ENCODE measurements around the gene KASH5.
"Not testable (repeated sequence)": the region's sequence is repeated elsewhere in the genome, so short reads cannot be mapped to it uniquely, and the experiment has no call there.

The KASH5 gene

DNA sequence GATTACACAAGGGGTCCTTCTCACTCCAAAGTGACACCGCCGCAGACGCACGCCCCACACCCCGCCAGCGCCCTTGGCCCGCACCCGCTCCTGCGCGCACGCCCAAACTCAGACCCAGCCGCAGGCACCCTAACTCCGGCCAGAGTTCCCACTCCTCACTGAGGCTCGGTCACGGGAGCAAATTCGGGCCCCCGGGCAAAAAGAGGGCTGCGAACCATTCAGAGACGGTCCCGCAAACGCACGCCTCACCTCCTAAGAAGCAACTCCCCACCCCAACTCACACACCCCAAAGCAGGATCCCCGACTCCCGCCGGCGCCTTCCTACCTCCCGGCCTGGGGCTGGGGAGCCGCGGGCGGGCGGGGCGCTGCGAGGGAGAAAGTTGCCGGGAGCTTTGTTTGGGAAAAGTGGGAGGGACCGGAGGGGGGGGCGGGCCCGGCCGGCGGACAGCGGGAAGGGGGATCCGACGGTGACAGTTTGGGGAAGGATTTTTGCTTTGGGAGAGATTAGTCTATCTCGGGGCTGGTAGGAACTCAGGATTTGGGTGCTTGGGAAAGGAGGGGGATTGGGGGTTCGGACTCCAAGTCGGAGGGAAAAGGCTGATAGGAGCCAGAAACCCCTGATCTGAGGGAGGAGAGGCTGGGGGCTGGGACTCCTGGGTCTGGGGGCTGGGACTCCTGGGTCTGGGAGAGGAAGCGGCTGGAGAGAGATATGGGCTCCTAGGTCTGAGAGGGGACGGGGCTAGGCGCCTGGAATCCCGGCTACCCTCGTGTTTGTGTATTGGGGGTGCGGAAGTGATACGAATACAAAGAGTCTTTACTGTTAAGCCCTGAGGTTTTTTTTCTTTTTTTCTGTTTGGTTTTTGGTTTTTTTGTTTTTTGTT is 25.8 kb upstream of the KASH5 start, which contains the start of gene TEAD2:
TEAD2 (minus strand) TSS at position 369 of the 881 bp plus-strand sequence. CDS start 2,341 bp downstream, outside the sequence.
- peak; percentile 77 for DNase-seq

DNA sequence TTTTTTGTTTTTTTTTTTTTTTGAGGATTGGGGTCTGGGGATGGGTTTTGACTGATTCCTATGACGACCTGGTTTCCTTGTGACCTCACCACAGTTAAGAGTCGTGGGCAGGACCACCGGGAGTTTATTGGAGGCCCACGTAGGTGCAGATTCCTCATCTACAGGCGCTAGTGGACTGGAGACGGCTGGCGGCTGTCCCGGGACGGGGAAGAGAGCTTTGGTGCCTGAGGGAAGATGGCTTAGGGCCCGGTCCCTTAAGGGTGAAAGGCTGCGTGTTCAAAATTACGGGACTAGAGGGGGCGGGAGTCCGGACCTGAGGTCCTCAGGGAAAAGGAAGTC is 25.2 kb upstream of the KASH5 start:
- peak; percentile 49 for DNase-seq

- DNase-seq = peak; percentile 99
These were observed 24.6 kb upstream of the KASH5 start, which contains the start of gene DKKL1 for GRCh38 chr19:49363268-49364082. TSS of gene DKKL1 (plus strand) at chr19:49363877. CDS start at chr19:49363999, 122 bp downstream.

DNA sequence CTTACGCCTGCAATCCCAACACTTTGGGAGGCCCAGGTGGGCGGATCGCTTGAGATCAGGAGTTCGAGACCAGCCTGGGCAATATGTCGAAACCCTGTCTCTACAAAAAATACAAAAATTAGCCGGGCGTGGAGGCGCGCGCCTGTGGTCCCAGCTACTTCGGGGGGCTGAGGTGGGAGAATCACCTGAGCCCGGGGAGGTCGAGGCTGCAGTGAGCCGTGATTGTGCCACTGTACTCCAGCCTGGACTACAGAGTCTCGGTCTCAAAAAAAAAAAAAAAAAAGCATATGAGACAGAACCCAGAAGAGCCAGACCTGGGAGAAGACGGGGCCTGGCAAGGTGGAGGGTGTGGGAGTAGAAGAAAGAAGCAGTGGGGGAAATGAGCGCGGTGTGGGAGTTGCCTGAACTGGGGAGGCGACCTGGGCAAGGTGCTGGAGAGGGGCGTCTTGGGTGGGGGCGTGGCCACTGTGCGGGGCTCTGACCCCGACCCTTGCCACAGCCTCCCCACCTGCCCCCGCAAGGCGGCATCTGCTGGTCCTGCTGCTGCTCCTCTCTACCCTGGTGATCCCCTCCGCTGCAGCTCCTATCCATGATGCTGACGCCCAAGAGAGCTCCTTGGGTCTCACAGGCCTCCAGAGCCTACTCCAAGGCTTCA is 23.8 kb upstream of the KASH5 start:
- no peak for DNase-seq

DNA sequence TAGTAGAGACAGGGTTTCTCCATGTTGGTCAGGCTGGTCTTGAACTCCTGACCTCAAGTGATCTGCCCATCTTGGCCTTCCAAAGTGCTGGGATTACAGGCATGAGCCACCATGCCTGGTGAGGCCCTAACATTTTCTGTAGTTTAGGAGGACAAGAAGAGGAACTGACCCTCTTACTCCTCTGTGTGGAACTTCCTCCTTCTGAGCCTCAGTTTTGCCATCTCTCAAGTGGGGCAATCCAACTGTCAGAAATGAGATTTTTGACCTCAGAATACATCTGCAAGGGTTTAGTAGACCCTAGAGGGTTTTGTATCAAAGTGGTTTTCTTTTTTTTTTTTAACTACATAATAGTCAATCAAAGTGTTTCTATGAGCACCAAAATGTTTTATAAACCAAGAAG is 21.9 kb upstream of the KASH5 start:
- DNase-seq = no peak

- no peak for DNase-seq
These were observed 19.2 kb upstream of the KASH5 start for GRCh38 chr19:49368711-49369358.

DNA sequence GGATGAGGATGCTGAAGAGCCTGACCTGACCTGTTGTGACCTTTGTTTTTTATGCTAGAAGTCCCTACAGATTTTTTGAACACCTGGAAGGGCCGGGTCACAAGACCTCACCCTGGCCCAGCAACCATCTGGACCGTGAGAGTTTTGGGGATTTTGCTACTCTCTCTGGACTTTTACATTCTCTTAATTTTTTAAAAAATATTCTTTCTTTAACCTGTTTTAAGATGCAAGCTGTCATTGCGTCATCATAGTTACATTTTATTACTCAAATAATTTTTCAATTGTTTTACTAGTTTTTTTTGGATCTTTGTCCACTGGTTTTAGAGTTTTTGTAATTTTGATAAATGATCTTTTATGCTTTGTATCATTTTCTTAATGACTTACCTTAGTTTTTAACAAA is 16.9 kb upstream of the KASH5 start:
- DNase-seq = no peak

- not testable (repeated sequence) for DNase-seq
These were observed 14.9 kb upstream of the KASH5 start for GRCh38 chr19:49373174-49373573.

DNA sequence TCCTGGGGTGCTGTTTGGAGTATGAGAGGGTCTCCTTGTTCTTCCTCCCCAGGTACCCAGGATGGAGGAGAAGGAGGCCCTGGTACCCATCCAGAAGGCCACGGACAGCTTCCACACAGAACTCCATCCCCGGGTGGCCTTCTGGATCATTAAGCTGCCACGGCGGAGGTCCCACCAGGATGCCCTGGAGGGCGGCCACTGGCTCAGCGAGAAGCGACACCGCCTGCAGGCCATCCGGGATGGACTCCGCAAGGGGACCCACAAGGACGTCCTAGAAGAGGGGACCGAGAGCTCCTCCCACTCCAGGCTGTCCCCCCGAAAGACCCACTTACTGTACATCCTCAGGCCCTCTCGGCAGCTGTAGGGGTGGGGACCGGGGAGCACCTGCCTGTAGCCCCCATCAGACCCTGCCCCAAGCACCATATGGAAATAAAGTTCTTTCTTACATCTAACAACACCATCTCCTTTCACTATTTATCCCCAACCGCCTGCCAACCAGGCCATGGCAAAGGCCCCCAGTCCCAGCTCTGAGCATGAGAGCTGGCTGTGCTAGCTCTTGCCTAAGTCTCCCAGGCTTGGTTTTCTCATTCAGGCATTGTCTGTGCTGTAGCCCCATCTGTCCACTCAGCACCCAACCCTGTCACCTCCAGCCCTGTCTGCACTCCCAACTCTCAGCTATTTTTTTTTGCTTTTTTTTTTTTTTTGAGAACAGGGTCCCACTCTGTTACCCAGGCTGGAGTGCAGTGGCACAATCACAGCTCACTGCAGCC is 13.2 kb upstream of the KASH5 start:
- DNase-seq = no peak

DNA sequence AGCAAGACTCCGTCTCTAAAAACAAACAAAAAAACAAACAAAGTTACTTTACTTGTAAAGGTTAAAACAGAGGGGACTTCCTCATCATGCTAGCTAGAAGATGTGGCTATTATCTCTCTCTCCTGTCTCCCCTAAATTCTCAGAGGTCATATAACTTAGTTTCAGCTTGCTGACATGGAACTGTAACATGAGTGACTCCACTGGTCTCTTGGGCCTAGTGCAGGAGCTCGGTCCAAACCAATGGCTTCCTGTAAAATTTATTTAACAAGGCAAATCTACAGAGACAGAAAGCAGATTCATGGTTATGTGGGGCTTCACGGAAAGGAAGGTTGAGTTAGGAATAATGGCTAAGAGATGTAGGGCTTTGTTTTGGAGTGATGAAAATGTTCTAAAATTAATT is 9.5 kb upstream of the KASH5 start:
- DNase-seq = no peak

- no peak for DNase-seq
These were observed 7.7 kb upstream of the KASH5 start for GRCh38 chr19:49380391-49380790.

DNA sequence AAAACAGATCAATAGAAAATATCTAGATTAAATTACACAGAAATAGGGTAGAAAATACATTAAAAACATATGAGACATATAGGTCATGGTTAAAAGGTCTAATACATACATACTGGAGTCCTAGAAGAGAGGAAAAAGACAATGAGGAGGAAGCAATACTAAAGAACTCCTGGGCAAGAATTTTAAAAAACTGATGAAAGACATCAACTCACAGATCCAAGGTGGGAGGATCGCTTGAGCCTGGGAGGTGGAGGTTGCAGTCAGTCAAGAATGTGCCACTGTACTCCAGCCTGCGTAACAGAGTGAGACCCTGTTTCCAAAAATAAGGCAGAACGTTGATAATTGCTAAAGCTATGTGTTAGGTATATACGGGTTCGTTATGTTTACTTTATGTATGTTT is 5.4 kb upstream of the KASH5 start:
- DNase-seq = no peak

DNA sequence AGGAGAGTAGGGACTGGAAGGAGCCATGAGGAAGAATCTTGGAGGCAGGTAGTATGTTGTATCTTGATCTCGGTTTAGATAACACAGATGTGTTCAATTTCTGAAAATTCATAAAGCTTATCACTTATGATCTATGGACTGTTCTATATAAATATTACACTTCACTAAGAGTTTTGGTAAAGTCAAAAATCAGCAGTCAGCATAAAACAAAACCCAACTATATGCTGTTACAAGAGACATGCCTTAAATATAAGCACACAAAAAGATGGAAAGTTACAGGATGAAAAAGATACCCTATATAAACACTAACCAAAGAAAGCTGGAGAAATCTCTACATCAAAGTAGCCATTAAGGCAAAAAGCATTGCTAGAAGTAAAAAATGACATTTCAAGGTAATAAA is 4.5 kb upstream of the KASH5 start:
- DNase-seq = no peak

DNA sequence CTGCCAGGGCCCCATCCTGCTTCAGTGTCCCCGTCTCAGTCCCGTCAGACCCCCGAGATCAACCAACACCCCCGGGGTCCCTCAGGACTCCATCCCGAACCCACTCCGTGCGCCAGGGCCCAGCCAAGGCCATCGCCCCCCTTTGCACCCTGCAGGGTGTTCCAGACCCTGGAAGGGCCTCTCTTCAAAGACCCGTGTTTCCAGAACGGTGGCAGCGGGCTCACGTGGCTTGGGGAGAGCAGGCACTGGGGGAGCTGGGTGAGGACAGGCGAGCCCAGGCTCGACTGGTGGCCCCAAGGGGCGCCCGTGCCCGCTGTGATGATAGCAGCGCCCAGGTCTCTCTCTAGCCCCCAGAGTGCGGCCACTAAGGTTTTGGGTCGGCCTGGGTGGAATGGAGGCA is 1.4 kb downstream of the KASH5 start:
- DNase-seq = no peak

GRCh38 chr19:49390131-49390928 is 2.3 kb downstream of the KASH5 start:
- DNase-seq = no peak

GRCh38 chr19:49390929-49391359 is 2.9 kb downstream of the KASH5 start:
- DNase-seq = no peak

DNA sequence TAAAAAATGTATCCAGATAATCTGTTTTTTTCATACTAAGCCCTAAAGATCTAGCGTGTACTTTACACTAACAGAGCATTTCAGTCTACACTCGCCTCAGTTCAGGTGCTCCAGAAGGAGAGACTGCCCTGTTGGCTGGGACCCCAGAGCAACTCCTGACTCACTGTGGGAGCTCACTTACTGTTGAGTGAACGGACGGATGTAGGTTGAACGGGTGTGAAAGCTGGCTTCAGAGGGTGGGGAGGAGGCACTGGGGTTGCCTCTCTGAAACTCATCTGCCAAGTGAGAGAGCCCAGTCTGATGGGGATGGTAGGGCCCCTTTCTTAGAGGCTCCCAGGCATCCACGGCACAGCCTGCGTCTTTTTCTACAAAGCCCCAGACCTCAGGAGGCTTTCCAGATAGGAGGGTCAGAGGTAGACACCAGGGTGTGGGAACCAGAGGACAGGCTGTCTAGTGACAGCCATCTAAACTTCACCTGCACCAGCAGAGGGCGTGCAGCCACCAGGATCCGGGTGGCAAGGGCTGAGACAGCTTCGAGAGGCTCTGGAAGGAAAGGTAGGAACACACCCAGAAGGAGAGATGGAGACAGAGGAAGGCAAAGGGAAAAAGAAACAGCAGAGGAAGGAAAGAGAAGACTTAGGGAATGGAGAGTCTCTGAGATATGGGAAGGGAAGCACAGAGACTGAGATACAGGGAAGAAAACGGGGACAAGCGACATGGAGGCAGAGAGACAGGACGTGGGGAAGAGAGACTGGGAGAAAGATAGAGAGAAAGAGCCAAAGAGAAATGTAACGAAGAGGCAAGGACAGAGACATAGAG is 3.7 kb downstream of the KASH5 start:
- peak; percentile 63 for DNase-seq

- no peak for DNase-seq
These were observed 5.8 kb downstream of the KASH5 start for GRCh38 chr19:49393881-49394280.

DNA sequence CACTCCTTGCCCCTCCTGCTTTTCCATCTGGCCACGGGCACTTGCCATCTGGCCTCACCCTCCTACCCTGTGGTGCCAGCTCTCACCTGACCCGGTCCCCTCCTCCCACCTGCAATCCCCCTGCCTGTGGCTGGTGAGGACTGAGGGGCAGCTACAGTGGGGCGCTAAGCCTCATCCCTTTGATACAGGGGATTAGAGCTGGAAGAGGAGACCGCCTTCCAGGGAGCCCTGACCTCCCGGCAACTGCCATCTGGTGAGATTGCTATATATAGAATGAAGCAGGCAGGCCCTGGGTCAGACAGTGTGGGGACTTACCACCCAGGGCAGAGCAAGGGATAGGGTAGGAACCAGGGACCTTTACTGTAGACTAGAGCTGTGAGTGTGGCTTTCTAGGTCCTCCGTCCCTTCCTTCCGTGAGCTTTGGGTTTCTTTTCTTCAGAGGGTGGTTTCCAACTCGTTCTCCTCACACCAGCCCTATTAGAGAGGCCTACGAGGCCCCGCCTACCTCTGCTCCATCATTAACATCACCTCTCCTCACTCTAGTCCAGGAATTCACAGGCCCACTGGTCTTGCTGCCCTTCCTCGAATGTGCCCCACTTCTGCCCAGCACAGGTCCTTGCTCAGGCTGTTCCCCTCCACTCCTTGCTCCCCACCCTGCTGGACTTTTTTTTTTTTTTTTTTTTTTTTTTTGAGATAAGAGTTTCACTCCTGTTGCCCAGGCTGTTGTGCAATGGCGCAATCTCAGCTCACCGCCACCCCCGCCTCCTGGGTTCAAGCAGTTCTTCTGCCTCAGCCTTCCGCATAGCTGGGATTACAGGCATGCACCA is 7.7 kb downstream of the KASH5 start:
- no peak for DNase-seq
